Omental fat pad (tissue), 4 donors: Measurements from ENCODE around the gene SMTNL2. TPM values are rescaled to one million over a fixed set of nuclear protein-coding genes. Genes with fewer than 3 reads are reported as not detected.

Source experiments
- ATAC-seq: fragments of 150-250 bp; one replicate; pipeline ENCODE4 v1.9.1; 2016; ENCODE audit warnings: mild to moderate bottlenecking, moderate library complexity; ENCODE audit not compliant: low FRiP score
- DNase-seq: peaks from one replicate; pipeline ENCODE4 v3.0.0-alpha.2; 2019; ENCODE audit warnings: low spot score
- CTCF ChIP-seq, 3 donors: fragments of 450-650 bp; IDR thresholded peaks; one replicate each; pipeline ENCODE4 v1.5.1; 2016 to 2017; ENCODE audit warnings: antibody characterized with exemption in 3 of 3, mild to moderate bottlenecking in 3 of 3, moderate library complexity in 2 of 3
- total RNA-seq, 4 donors: library from RNA; depleted of rRNA; stranded (reverse); fragments of >200 nt; gene quantifications; one replicate each; pipeline ENCODE4 v1.1.0, GENCODE V29; 2016

The SMTNL2 gene
- total RNA-seq, 4 donors from 2014 or later: 2.8 to 14.2 (median 8.4) TPM

GRCh38 chr17:4562015-4562969 is 22.0 kb upstream of the SMTNL2 start:
- TF ChIP-seq CTCF (IDR thresholded peaks at IDR 0.05): no peak
- DNase-seq (no peak), ATAC-seq (no peak)

- DNase-seq (no peak), ATAC-seq (peak; percentile 74)
- TF ChIP-seq CTCF (IDR thresholded peaks at IDR 0.05): peak in 1 of 3 donors; percentile 11
These were observed 18.9 kb upstream of the SMTNL2 start for GRCh38 chr17:4565209-4566141.

- DNase-seq: no peak
- peak; percentile 64 for ATAC-seq
- TF ChIP-seq CTCF (IDR thresholded peaks at IDR 0.05): peak in 1 of 3 donors; percentile 62
These were observed 17.5 kb upstream of the SMTNL2 start for GRCh38 chr17:4566785-4567184.

- TF ChIP-seq CTCF (IDR thresholded peaks at IDR 0.05): no peak
- DNase-seq (no peak), ATAC-seq (no peak)
These were observed 14.7 kb upstream of the SMTNL2 start for GRCh38 chr17:4569591-4569990.

GRCh38 chr17:4572131-4572530 is 12.2 kb upstream of the SMTNL2 start:
- no peak for DNase-seq
- no peak for ATAC-seq
- TF ChIP-seq CTCF (IDR thresholded peaks at IDR 0.05): no peak

GRCh38 chr17:4573115-4573514 is 11.2 kb upstream of the SMTNL2 start:
- no peak for TF ChIP-seq CTCF (IDR thresholded peaks at IDR 0.05)
- no peak for ATAC-seq
- DNase-seq: no peak
